Mesangial cell (primary cell): ENCODE data around the gene SOWAHA. TPM values are rescaled to one million over a fixed set of nuclear protein-coding genes. Genes with fewer than 3 reads are reported as not detected.

Experiments
- total RNA-seq: library from RNA; depleted of rRNA; stranded (reverse); fragments of >200 nt; gene quantifications from 2 replicates; pipeline ENCODE4 v1.2.3, GENCODE V29; 2015

Gene SOWAHA
- total RNA-seq: 0.16 and 0.63 TPM in 2 replicates

GRCh38 chr5:132812781-132813598 is at the start of gene SOWAHA:
SOWAHA (plus strand) TSS chr5:132813302; CDS start chr5:132813622, 320 bp downstream.

GRCh38 chr5:132777209-132778069 is 35.7 kb upstream of the SOWAHA start, which contains the start of gene SEPTIN8:
SEPTIN8 (minus strand) TSS chr5:132777239; CDS start chr5:132777137, 102 bp downstream.

GRCh38 chr5:132830436-132831094 is 17.5 kb downstream of the SOWAHA start, which contains the start of gene SHROOM1:
SHROOM1 (minus strand) TSS chr5:132830647; CDS start chr5:132826140, 4,507 bp downstream.

Other genes with a start within 250 kb of the SOWAHA start
- gene IL13, start 155.1 kb upstream of the SOWAHA start, total RNA-seq: not detected in 2 replicates
- not detected in 2 replicates for gene IL4, start 139.3 kb upstream of the SOWAHA start, total RNA-seq
- 2.9 and 3.1 TPM in 2 replicates for gene KIF3A, start 75.8 kb upstream of the SOWAHA start, total RNA-seq
- 0.38 and 1.1 TPM in 2 replicates for gene CCNI2, start 65.9 kb upstream of the SOWAHA start, total RNA-seq
- gene SEPTIN8, start 36.1 kb upstream of the SOWAHA start, total RNA-seq: 57.5 and 105 TPM in 2 replicates
- 5.4 and 8.2 TPM in 2 replicates for gene SHROOM1, start 17.3 kb downstream of the SOWAHA start, total RNA-seq
- 0.38 TPM in 1 of 2 replicates, not detected in the other for gene GDF9, start 53.2 kb downstream of the SOWAHA start, total RNA-seq
- gene UQCRQ, start 53.3 kb downstream of the SOWAHA start, total RNA-seq: 208 and 231 TPM in 2 replicates
- 0.16 TPM in 1 of 2 replicates, not detected in the other for gene LEAP2, start 60.4 kb downstream of the SOWAHA start, total RNA-seq
- 37.3 and 46.4 TPM in 2 replicates for gene AFF4, start 150.3 kb downstream of the SOWAHA start, total RNA-seq
- 8.8 and 20.8 TPM in 2 replicates for gene ZCCHC10, start 213.2 kb downstream of the SOWAHA start, total RNA-seq
- gene HSPA4, start 238.7 kb downstream of the SOWAHA start, total RNA-seq: 40.3 and 55.4 TPM in 2 replicates